K562 (cell line): ENCODE data around the gene MAGI1.

Experiments used
- C11orf30 ChIP-seq: fragments of 450-650 bp; IDR thresholded peaks from 2 replicates; pipeline ENCODE4 v1.6.1; 2016; ENCODE audit warnings: low read depth, mild to moderate bottlenecking
- E2F3 ChIP-seq: fragments of 250-450 bp; sonication (Bioruptor Pico); IDR thresholded peaks from 2 replicates; pipeline ENCODE4 v1.4.0; 2020; ENCODE audit warnings: mild to moderate bottlenecking
- HDAC2 ChIP-seq: fragments of 450-650 bp; IDR thresholded peaks from 2 replicates; pipeline ENCODE4 v1.6.1; 2016; ENCODE audit warnings: mild to moderate bottlenecking
- NFIC ChIP-seq: fragments of 450-650 bp; IDR thresholded peaks from 2 replicates; pipeline ENCODE4 v1.6.1; 2017; ENCODE audit warnings: mild to moderate bottlenecking, inconsistent platforms
- PBX2 ChIP-seq, 2 experiments: IDR thresholded peaks in 1 of 2; conservative IDR thresholded peaks in 1 of 2; 2 replicates each; pipeline ENCODE4 v1.6.1; 2016; ENCODE audit warnings: low read depth in 2 of 2, mild to moderate bottlenecking in 1 of 2, missing compliant biosample characterization in 1 of 2, missing genetic modification characterization in 1 of 2, moderate library complexity in 1 of 2
- PHB2 ChIP-seq: fragments of 450-650 bp; IDR thresholded peaks from 2 replicates; pipeline ENCODE4 v1.6.1; 2017; ENCODE audit warnings: low read depth
- SMARCC2 ChIP-seq: fragments of 450-650 bp; IDR thresholded peaks from 2 replicates; pipeline ENCODE4 v1.6.1; 2017; ENCODE audit warnings: antibody characterized with exemption, moderate library complexity, mild to moderate bottlenecking, low read depth
- U2AF2 ChIP-seq: fragments of 200-400 bp; formaldehyde crosslinking; optimal IDR thresholded peaks from 2 replicates; pipeline ENCODE3; 2017; ENCODE audit warnings: low read depth, mild to moderate bottlenecking, low read length
- ZC3H4 ChIP-seq: sonication (generic); formaldehyde crosslinking; IDR thresholded peaks from 2 replicates; pipeline ENCODE4 v1.9.0; 2021; ENCODE audit warnings: missing genetic modification reagents, borderline replicate concordance
- ZNF324 ChIP-seq: fragments of 250-450 bp; sonication (Bioruptor Pico); IDR thresholded peaks from 2 replicates; pipeline ENCODE4 v1.4.0; 2020; ENCODE audit warnings: mild to moderate bottlenecking

- TF ChIP-seq PBX2 (CRISPR knock-in tag; IDR thresholded peaks at IDR 0.05; ENCODE audit: low read depth) (no peak), PBX2 (tag; conservative IDR thresholded peaks at IDR 0.05; ENCODE audit: low read depth) (no peak), E2F3 (CRISPR knock-in tag) (no peak), ZNF324 (CRISPR knock-in tag) (no peak), ZC3H4 (CRISPR knock-in tag) (no peak), C11orf30 (no peak), SMARCC2 (no peak), NFIC (no peak), U2AF2 (no peak), HDAC2 (no peak), PHB2 (no peak)
Observed at GRCh38 chr3:65811892-65812291, 226.8 kb downstream of the MAGI1 start.
